ENCODE results near the gene RFX2. TPM values are rescaled to one million over a fixed set of nuclear protein-coding genes. Genes with fewer than 3 reads are reported as not detected.
A peak's percentile ranks its signal among the peaks of the same experiment; 100 is the strongest.

RFX2 gene
- total and polyA plus RNA-seq, 4 donors = 13.1 to 54.2 (median 20.0) TPM

- Histone ChIP-seq H3K27me3 (ENCODE audit: control insufficient read depth in 3 of 3, insufficient read depth in 3 of 3, low read length in 2 of 3) (no peaks in the 10 kb centered on the region), H3K9me3 (ENCODE audit: control insufficient read depth in 4 of 4, insufficient read depth in 3 of 4, low read length in 3 of 4) (no peaks in the 10 kb centered on the region), H3K27ac (ENCODE audit: low read depth in 1 of 2, low read length in 1 of 2) (no peak overlapping the region), H3K4me1 (ENCODE audit: control insufficient read depth in 5 of 5, insufficient read depth in 5 of 5, low read length in 5 of 5) (peaks cover 3 to 50% (median 30%) of the 10 kb centered on the region in 5 donors), H3K36me3 (ENCODE audit: control insufficient read depth in 4 of 4, insufficient read depth in 4 of 4, low read length in 4 of 4) (no peaks in the 10 kb centered on the region), H3K4me3 (no peak overlapping the region), H3K9ac (ENCODE audit: insufficient read depth in 1 of 2, low read length in 2 of 2) (no peak overlapping the region)
- no peak for ATAC-seq (ENCODE audit: insufficient read depth, low FRiP score)
- no peak for TF ChIP-seq CTCF (IDR thresholded peaks at IDR 0.05; ENCODE audit: control extremely low read depth, extremely low read depth)
- DNase-seq = peak in 1 of 3 donors; percentile 29
- 71 to 83% methylated on average over 3 of the region's 3 CpGs for WGBS, 2 donors
These were observed 21.7 kb downstream of the RFX2 start for GRCh38 chr19:6088602-6089049.

- TF ChIP-seq CTCF (IDR thresholded peaks at IDR 0.05; ENCODE audit: control extremely low read depth, extremely low read depth) = no peak
- peak in 1 of 3 donors; percentile 37 for DNase-seq
- H3K9ac ChIP-seq (ENCODE audit: insufficient read depth in 1 of 2, low read length in 2 of 2) = peak overlapping the region in 1 of 2 donors; percentile 63
- H3K9me3 ChIP-seq (ENCODE audit: control insufficient read depth in 4 of 4, insufficient read depth in 3 of 4, low read length in 3 of 4) = no peaks in the 10 kb centered on the region
- H3K4me3 ChIP-seq = no peak overlapping the region
- H3K36me3 ChIP-seq (ENCODE audit: control insufficient read depth in 4 of 4, insufficient read depth in 4 of 4, low read length in 4 of 4) = no peaks in the 10 kb centered on the region
- peak overlapping the region in 1 of 2 donors; percentile 82 for H3K27ac ChIP-seq (ENCODE audit: low read depth in 1 of 2, low read length in 1 of 2)
- H3K4me1 ChIP-seq (ENCODE audit: control insufficient read depth in 5 of 5, insufficient read depth in 5 of 5, low read length in 5 of 5) = peaks cover 3 to 41% (median 25%) of the 10 kb centered on the region in 5 donors
- 27 to 41% methylated on average over 9 of the region's 9 CpGs for WGBS, 2 donors
- no peaks in the 10 kb centered on the region for H3K27me3 ChIP-seq (ENCODE audit: control insufficient read depth in 3 of 3, insufficient read depth in 3 of 3, low read length in 2 of 3)
- ATAC-seq (ENCODE audit: insufficient read depth, low FRiP score) = no peak
These were observed 23.2 kb downstream of the RFX2 start for GRCh38 chr19:6087074-6087571.

DNA sequence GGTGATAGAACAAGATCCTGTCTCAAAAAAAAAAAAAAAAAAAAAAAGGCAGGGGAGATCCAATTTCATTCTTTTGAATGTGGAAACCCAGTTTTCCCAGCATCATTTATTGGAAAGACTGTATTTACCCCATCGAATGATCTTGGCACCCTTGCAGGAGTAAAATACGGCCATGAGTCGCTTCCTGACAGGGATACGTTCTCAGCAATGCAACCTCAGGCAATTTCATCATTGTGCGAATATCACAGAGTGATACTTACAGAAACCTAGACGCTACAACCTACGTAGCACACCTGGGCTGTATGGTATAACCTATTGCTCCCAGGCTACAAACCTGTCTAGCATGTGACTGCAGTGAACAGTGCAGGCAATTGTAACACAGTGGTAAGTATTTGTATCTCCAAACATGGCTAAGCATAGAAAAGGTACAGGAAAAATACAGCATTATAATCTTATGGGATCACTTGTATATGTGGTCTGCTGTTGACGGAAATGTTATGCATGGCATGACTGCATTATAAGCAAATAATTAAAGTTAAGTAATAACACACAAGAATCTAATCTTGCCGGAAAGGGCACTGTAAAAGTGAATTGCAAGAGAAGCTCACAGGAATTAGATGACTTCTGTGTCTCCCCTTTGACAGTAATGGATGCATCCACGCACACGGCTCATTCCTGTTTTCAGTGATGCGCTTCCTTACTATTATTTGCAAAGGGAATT lies 24.1 kb downstream of the RFX2 start:
- Histone ChIP-seq H3K36me3 (ENCODE audit: control insufficient read depth in 4 of 4, insufficient read depth in 4 of 4, low read length in 4 of 4) (no peaks in the 10 kb centered on the region), H3K27me3 (ENCODE audit: control insufficient read depth in 3 of 3, insufficient read depth in 3 of 3, low read length in 2 of 3) (no peaks in the 10 kb centered on the region), H3K27ac (ENCODE audit: low read depth in 1 of 2, low read length in 1 of 2) (peak overlapping the region in 1 of 2 donors; percentile 35), H3K9ac (ENCODE audit: insufficient read depth in 1 of 2, low read length in 2 of 2) (peak overlapping the region in 1 of 2 donors; percentile 63), H3K4me1 (ENCODE audit: control insufficient read depth in 5 of 5, insufficient read depth in 5 of 5, low read length in 5 of 5) (peaks cover 3 to 32% (median 19%) of the 10 kb centered on the region in 5 donors), H3K4me3 (no peak overlapping the region), H3K9me3 (ENCODE audit: control insufficient read depth in 4 of 4, insufficient read depth in 3 of 4, low read length in 3 of 4) (no peaks in the 10 kb centered on the region)
- WGBS, 2 donors = 75 to 81% methylated on average over 12 of the region's 12 CpGs
- DNase-seq (peak in 1 of 3 donors; percentile 54), ATAC-seq (ENCODE audit: insufficient read depth, low FRiP score) (no peak)
- TF ChIP-seq CTCF (IDR thresholded peaks at IDR 0.05; ENCODE audit: control extremely low read depth, extremely low read depth) = no peak
